Neural cell (in vitro differentiated cells): ENCODE results near the gene SHANK1.
"Not testable (repeated sequence)": the region's sequence is repeated elsewhere in the genome, so short reads cannot be mapped to it uniquely, and the experiment has no call there.

Source experiments
- CTCF ChIP-seq: fragments of 450-650 bp; IDR thresholded peaks from 2 replicates; pipeline ENCODE4 v1.5.1; 2014; ENCODE audit warnings: antibody characterized with exemption, mild to moderate bottlenecking, moderate library complexity; ENCODE audit not compliant: poor library complexity, severe bottlenecking
- MXI1 ChIP-seq: fragments of 450-650 bp; conservative IDR thresholded peaks from 2 replicates; pipeline ENCODE4 v1.6.1; 2014; ENCODE audit warnings: antibody characterized with exemption, mild to moderate bottlenecking; ENCODE audit not compliant: poor library complexity, severe bottlenecking

- not testable (repeated sequence) for TF ChIP-seq CTCF, MXI1
Observed at GRCh38 chr19:50761501-50761900, 41.9 kb upstream of the SHANK1 start.
